B cell (primary cell): Measurements from ENCODE around the gene RNF4. TPM values are rescaled to one million over a fixed set of nuclear protein-coding genes. Genes with fewer than 3 reads are reported as not detected.
"Not testable (repeated sequence)": the region's sequence is repeated elsewhere in the genome, so short reads cannot be mapped to it uniquely, and the experiment has no call there.

Experiments
- ATAC-seq: fragments of 200-7000 bp; cut with Tn5 transposase; one replicate; pipeline ENCODE4 v1.10.0; 2021; ENCODE audit warnings: low read depth, mild to moderate bottlenecking, moderate number of reproducible peaks, moderate library complexity
- CTCF ChIA-PET: fragments of 350-600 bp; sonication (Branson Sonifier 250); formaldehyde crosslinking; loops from one replicate; lab custom pipeline; 2021; ENCODE audit warnings: antibody characterized with exemption, inconsistent platforms; lab: Charles Lee
- POLR2A ChIA-PET: fragments of 350-600 bp; sonication (Branson Sonifier 250); formaldehyde crosslinking; loops from one replicate; lab custom pipeline; 2021; ENCODE audit warnings: antibody characterized with exemption; lab: Charles Lee
- DNase-seq: peaks from one replicate; pipeline ENCODE4 v3.0.0; 2013
- H2AFZ ChIP-seq: 2 replicates; pipeline ENCODE4 v1.6.1; 2012; ENCODE audit warnings: mild to moderate bottlenecking, low read depth, low read length; ENCODE audit not compliant: insufficient read depth, poor library complexity, severe bottlenecking
- H3K27ac ChIP-seq, 2 donors: 1 replicate in 1 of 2; 2 replicates in 1 of 2; pipeline ENCODE4 v1.5.1; 2012 to 2013; ENCODE audit warnings: low read length in 2 of 2, mild to moderate bottlenecking in 2 of 2, moderate library complexity in 1 of 2
- H3K27me3 ChIP-seq, 4 experiments: fragments of 200-600 bp in 1 of 4; sonication (generic) in 1 of 4; replicated peaks in 1 of 4; 1 replicate in 2 of 4; 2 replicates in 2 of 4; pipeline versions ENCODE4 v1.6.1 to v1.7.0; 2013 to 2016; ENCODE audit warnings: low read length in 3 of 4, mild to moderate bottlenecking in 2 of 4, mixed read lengths in 1 of 4, moderate library complexity in 1 of 4; ENCODE audit not compliant: insufficient read depth in 4 of 4, control insufficient read depth in 3 of 4; ENCODE audit errors: control extremely low read depth in 1 of 4
- H3K36me3 ChIP-seq, 2 experiments: replicated peaks in 1 of 2; 1 replicate in 1 of 2; 2 replicates in 1 of 2; pipeline versions ENCODE4 v1.6.1 to v1.7.1; 2013; ENCODE audit warnings: low read length in 1 of 2; ENCODE audit not compliant: insufficient read depth in 2 of 2, control insufficient read depth in 1 of 2; ENCODE audit errors: control extremely low read depth in 1 of 2, extremely low read depth in 1 of 2
- H3K4me1 ChIP-seq, 2 donors: fragments of 200-600 bp in 1 of 2; sonication (generic) in 1 of 2; 1 replicate in 1 of 2; 2 replicates in 1 of 2; pipeline versions ENCODE4 v1.5.1 to v1.6.1; 2013 to 2017; ENCODE audit warnings: low read length in 2 of 2; ENCODE audit not compliant: control insufficient read depth in 2 of 2, insufficient read depth in 2 of 2
- H3K4me2 ChIP-seq: replicated peaks from 2 replicates; pipeline ENCODE3; 2012; ENCODE audit warnings: mild to moderate bottlenecking, low read depth, low read length; ENCODE audit not compliant: poor library complexity, severe bottlenecking
- H3K4me3 ChIP-seq, 5 experiments: fragments of 200-600 bp in 1 of 5; sonication (generic) in 1 of 5; 1 replicate in 3 of 5; 2 replicates in 2 of 5; pipeline versions ENCODE4 v1.5.1 to v1.7.0; 2011 to 2016; ENCODE audit warnings: low read length in 4 of 5, mild to moderate bottlenecking in 4 of 5, low read depth in 2 of 5, control low read depth in 1 of 5, moderate library complexity in 1 of 5; ENCODE audit not compliant: insufficient read depth in 1 of 5; ENCODE audit errors: control extremely low read depth in 1 of 5, extremely low read depth in 1 of 5
- H3K79me2 ChIP-seq: fragments of 200-600 bp; sonication (generic); one replicate; pipeline ENCODE4 v1.6.0; 2016; ENCODE audit warnings: low read length; ENCODE audit not compliant: control insufficient read depth, insufficient read depth
- H3K9ac ChIP-seq: fragments of 200-600 bp; sonication (generic); 2 replicates; pipeline ENCODE4 v1.6.1; 2017; ENCODE audit warnings: mild to moderate bottlenecking, low read length, moderate library complexity
- H3K9me3 ChIP-seq, 3 donors: one replicate each; pipeline versions ENCODE4 v1.6.1 to v1.7.1; 2013; ENCODE audit warnings: low read length in 2 of 3; ENCODE audit not compliant: control insufficient read depth in 2 of 3, insufficient read depth in 1 of 3; ENCODE audit errors: control extremely low read depth in 1 of 3
- H4K20me1 ChIP-seq: 2 replicates; pipeline ENCODE4 v1.6.0; 2012; ENCODE audit warnings: mild to moderate bottlenecking, low read length; ENCODE audit not compliant: insufficient read depth, control insufficient read depth, poor library complexity, severe bottlenecking
- H3K27ac Mint-ChIP-seq: one replicate; pipeline ENCODE4 v1.8.0; 2021; ENCODE audit warnings: mixed read lengths
- H3K27me3 Mint-ChIP-seq: one replicate; pipeline ENCODE4 v1.8.0; 2021; ENCODE audit warnings: mixed read lengths
- H3K4me1 Mint-ChIP-seq: one replicate; pipeline ENCODE4 v1.8.0; 2021; ENCODE audit warnings: mixed read lengths
- H3K4me3 Mint-ChIP-seq: one replicate; pipeline ENCODE4 v1.8.0; 2021; ENCODE audit warnings: mixed read lengths
- H3K9me3 Mint-ChIP-seq: one replicate; pipeline ENCODE4 v1.8.0; 2022; ENCODE audit warnings: mixed read lengths; ENCODE audit not compliant: insufficient read depth
- EZH2 ChIP-seq: IDR thresholded peaks from 2 replicates; pipeline ENCODE4 v1.6.1; 2012; ENCODE audit warnings: borderline replicate concordance, low read depth, mild to moderate bottlenecking, moderate library complexity, low read length; ENCODE audit not compliant: insufficient read depth, poor library complexity, severe bottlenecking
- WGBS: methylation state at CpG from one replicate; pipeline ENCODE4 v1.1.5; 2013; ENCODE audit warnings: missing lambda C conversion rate; ENCODE audit not compliant: insufficient coverage; 5-methylcytosine and 5-hydroxymethylcytosine counted together
- intact Hi-C: fragments of 100-400 bp; cut with micrococcal nuclease; formaldehyde crosslinking; loops from one replicate; pipeline ENCODE4 v1.10.0; 2022
- polyA plus RNA-seq: library from polyadenylated mRNA; depleted of rRNA; stranded (reverse); fragments of >200 nt; gene quantifications from 2 replicates; pipeline ENCODE4 v1.2.3, GENCODE V29; 2012
- total RNA-seq, 2 donors: library from RNA; stranded (reverse); fragments of 120-200 nt in 1 of 2; gene quantifications; 1 replicate in 1 of 2; 2 replicates in 1 of 2; pipeline versions ENCODE4 v1.2.3 to v1.2.4, GENCODE V29; 2013 to 2022
- TF ChIP-seq, protein P1 (sequence below): fragments of 200-600 bp; IDR thresholded peaks from one replicate; pipeline ENCODE4 v1.8.0; 2022; ENCODE audit warnings: antibody characterized with exemption, mild to moderate bottlenecking

RNF4 gene
- total and polyA plus RNA-seq, 2 donors (not counting 1 experiment from before 2014, with no cell fraction given) = 61.8 to 95.2 TPM

DNA sequence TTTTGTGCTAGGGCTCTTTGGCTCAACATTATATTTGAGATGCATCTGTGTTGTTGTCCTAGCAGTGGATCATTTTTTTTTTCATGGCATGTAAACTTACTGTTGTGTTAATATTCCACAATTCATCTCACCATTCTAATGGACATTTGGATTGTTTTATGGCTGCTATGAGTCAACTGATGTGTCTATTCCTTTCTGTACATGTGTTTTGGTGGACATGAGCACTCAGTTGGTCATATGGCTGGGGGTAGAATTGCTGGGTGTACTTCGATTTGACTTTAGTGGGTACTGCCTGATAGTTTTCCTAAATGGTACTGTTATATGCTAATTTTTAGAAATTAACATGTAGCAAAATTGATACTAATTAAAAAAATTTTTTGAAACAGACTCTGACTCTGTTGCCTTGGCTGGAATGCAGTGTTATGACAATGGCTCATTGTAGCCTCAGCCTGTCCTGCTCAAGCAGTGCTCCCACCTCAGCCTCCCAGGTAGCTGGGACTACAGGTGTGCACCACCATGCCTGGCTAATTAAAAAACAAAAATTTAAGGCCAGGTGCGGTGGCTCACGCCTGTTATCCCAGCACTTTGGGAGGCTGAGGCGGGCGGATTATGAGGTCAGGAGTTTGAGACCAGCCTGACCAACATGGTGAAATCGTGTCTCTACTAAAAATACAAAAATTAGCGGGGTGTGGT lies 76.6 kb downstream of the RNF4 start:
- Mint-ChIP-seq H3K4me3 (no peak overlapping the region), H3K4me1 (peaks cover 32% of the 10 kb centered on the region), H3K27me3 (no peaks in the 10 kb centered on the region), H3K9me3 (no peaks in the 10 kb centered on the region), H3K27ac (no peak overlapping the region)
- H3K4me3 ChIP-seq = no peak overlapping the region
- H3K27ac ChIP-seq = no peak overlapping the region
- H2AFZ ChIP-seq = no peak overlapping the region
- H3K4me1 ChIP-seq = no peaks in the 10 kb centered on the region
- H3K79me2 ChIP-seq = peaks cover 99% of the 10 kb centered on the region
- intact Hi-C loops = no loop called here
- ChIA-PET POLR2A (no interaction called here), CTCF (no interaction called here)
- DNase-seq (no peak), ATAC-seq (no peak)
- peaks cover 64% of the 10 kb centered on the region for H4K20me1 ChIP-seq
- H3K9ac ChIP-seq = no peak overlapping the region
- peaks cover 0 to 3% of the 10 kb centered on the region in 2 experiments for H3K36me3 ChIP-seq
- WGBS = 100% methylated on average over 5 of the region's 7 CpGs
- no peaks in the 10 kb centered on the region for H3K27me3 ChIP-seq
- no peak for TF ChIP-seq EZH2
- TF ChIP-seq, protein P1, sequence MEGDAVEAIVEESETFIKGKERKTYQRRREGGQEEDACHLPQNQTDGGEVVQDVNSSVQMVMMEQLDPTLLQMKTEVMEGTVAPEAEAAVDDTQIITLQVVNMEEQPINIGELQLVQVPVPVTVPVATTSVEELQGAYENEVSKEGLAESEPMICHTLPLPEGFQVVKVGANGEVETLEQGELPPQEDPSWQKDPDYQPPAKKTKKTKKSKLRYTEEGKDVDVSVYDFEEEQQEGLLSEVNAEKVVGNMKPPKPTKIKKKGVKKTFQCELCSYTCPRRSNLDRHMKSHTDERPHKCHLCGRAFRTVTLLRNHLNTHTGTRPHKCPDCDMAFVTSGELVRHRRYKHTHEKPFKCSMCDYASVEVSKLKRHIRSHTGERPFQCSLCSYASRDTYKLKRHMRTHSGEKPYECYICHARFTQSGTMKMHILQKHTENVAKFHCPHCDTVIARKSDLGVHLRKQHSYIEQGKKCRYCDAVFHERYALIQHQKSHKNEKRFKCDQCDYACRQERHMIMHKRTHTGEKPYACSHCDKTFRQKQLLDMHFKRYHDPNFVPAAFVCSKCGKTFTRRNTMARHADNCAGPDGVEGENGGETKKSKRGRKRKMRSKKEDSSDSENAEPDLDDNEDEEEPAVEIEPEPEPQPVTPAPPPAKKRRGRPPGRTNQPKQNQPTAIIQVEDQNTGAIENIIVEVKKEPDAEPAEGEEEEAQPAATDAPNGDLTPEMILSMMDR = no peak
- H3K4me2 ChIP-seq = no peak overlapping the region
- no peaks in the 10 kb centered on the region for H3K9me3 ChIP-seq

DNA sequence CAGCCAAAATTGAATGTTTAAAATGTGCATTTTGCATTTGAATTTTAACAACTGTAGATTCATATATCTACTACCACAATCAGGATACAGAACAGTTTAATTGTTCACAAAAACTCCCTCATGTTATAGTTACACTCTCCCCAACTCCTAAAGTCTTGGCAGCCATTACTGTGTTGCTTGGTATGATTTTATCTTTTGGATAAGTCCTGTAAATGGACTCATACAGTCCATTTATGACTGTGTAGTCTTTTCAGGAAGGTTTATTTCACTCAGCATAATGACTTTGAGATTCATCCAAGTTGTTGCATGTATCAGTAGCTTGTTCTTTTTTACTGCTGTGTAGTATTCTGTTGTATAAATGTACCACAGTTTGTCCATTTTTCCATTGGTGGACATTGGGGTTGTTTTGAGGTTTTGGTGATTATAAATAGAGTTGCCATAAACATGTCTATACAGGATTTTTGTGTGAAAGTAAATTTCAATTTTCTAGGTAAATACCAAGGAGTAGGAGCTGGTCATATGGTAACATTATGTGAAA lies 77.4 kb downstream of the RNF4 start:
- Histone ChIP-seq H3K4me1 (no peaks in the 10 kb centered on the region), H3K36me3 (peaks cover 0 to 3% of the 10 kb centered on the region in 2 experiments), H3K9me3 (no peaks in the 10 kb centered on the region), H3K9ac (no peak overlapping the region), H3K4me2 (no peak overlapping the region), H2AFZ (no peak overlapping the region), H3K27me3 (no peaks in the 10 kb centered on the region), H4K20me1 (peaks cover 58% of the 10 kb centered on the region), H3K27ac (no peak overlapping the region), H3K4me3 (no peak overlapping the region), H3K79me2 (peaks cover 97% of the 10 kb centered on the region)
- Mint-ChIP-seq H3K4me3 (no peak overlapping the region), H3K27me3 (no peaks in the 10 kb centered on the region), H3K4me1 (peaks cover 36% of the 10 kb centered on the region), H3K9me3 (no peaks in the 10 kb centered on the region), H3K27ac (no peak overlapping the region)
- ChIA-PET POLR2A (no interaction called here), CTCF (no interaction called here)
- no peak for ATAC-seq
- TF ChIP-seq, protein P1 = no peak
- no peak for TF ChIP-seq EZH2
- DNase-seq = no peak
- intact Hi-C loops = no loop called here

GRCh38 chr4:2546961-2547691 lies 78.2 kb downstream of the RNF4 start:
- H3K27me3 ChIP-seq, DNase-seq, H3K4me3 Mint-ChIP-seq, CTCF ChIA-PET, H3K4me3 ChIP-seq, H3K4me2 ChIP-seq, H3K4me1 ChIP-seq, H3K9ac ChIP-seq, H3K9me3 ChIP-seq, H3K27ac ChIP-seq, H3K27ac Mint-ChIP-seq, H3K9me3 Mint-ChIP-seq, intact Hi-C loops, POLR2A ChIA-PET, H3K27me3 Mint-ChIP-seq, H3K36me3 ChIP-seq, H2AFZ ChIP-seq, ATAC-seq: not testable (repeated sequence)
- WGBS = 95% methylated on average over 8 of the region's 16 CpGs
- peaks cover 38% of the 10 kb centered on the region for H3K4me1 Mint-ChIP-seq
- H3K79me2 ChIP-seq = peaks cover 97% of the 10 kb centered on the region
- H4K20me1 ChIP-seq = peaks cover 54% of the 10 kb centered on the region
